HEK293T (cell line): Measurements from ENCODE around the gene ALOX5.

Experiments used
- CTBP1 ChIP-seq: fragments of 450-650 bp; IDR thresholded peaks from 2 replicates; pipeline ENCODE4 v1.6.1; 2016; ENCODE audit warnings: borderline replicate concordance
- L3MBTL2 ChIP-seq: fragments of 450-650 bp; conservative IDR thresholded peaks from 2 replicates; pipeline ENCODE4 v1.6.1; 2016; ENCODE audit warnings: mild to moderate bottlenecking

DNA sequence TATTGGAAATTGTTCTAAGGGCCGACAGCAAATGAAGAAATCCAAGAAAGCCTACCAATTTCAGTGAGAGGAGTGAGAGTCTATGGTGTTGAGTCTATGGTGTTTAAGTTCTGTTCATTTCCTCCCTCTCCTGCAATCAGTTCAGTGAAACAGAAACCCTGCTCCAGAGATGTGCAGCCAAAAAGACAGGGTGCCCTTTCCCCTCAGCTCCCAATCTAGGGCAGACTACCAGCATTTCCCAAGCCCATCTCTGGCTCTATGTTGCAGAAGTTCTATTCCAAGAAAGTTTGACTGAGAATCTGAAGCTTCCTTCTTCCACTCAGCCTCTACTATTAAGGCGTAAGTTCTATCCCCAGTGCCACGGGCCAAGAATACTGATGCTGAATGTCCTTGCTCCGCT lies 18.5 kb upstream of the ALOX5 start:
- TF ChIP-seq CTBP1: no peak
- TF ChIP-seq L3MBTL2: no peak
